DMS79 (cell line): ENCODE data around the gene LTV1.
"Not testable (repeated sequence)": the region's sequence is repeated elsewhere in the genome, so short reads cannot be mapped to it uniquely, and the experiment has no call there.

Experiments
- DNase-seq: peaks from one replicate; lab custom pipeline; 2025; lab: John Stamatoyannopoulos, UW

The LTV1 gene

GRCh38 chr6:143843677-143843999, 500 bp downstream of the LTV1 start:
- DNase-seq = no peak

DNA sequence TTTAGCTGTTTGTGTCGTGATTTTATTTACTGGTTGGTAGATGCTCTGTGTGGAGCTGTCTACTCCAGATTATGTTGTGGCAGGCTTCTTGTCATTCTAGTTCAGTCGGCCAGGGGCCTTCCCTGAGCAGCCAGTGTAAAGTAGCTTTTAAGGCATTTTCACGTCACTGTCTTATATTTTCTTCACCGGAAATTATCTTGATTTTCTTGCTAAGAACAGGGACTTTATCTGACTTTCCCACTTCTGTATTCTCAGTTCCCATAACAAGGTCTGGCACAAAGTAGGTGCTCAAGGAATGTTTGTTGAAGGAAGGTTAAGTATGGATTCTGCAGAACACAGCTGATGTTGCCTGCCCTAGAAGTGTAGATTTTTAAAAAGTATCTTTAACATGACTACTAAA, 868 bp downstream of the LTV1 start:
- DNase-seq = no peak

- no peak for DNase-seq
These were observed 1.9 kb downstream of the LTV1 start for GRCh38 chr6:143845033-143845432.

GRCh38 chr6:143851706-143852105, 8.6 kb downstream of the LTV1 start:
- DNase-seq = not testable (repeated sequence)

GRCh38 chr6:143855057-143855456, 11.9 kb downstream of the LTV1 start:
- not testable (repeated sequence) for DNase-seq

- not testable (repeated sequence) for DNase-seq
These were observed 13.6 kb downstream of the LTV1 start for GRCh38 chr6:143856762-143857161.

DNA sequence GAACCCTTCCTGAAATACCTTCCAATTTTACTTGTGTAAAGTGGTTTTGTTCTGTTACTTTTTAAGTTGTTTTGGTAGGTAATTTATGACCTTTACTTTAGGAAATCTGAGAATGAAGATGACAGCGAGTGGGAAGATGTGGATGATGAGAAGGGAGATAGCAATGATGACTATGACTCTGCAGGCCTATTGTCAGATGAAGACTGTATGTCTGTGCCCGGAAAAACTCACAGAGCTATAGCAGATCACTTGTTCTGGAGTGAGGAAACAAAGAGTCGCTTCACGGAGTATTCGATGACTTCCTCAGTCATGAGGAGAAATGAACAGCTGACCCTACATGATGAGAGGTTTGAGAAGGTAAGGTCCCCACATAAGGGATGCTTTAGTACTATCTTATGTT, 14.5 kb downstream of the LTV1 start:
- DNase-seq = no peak

DNA sequence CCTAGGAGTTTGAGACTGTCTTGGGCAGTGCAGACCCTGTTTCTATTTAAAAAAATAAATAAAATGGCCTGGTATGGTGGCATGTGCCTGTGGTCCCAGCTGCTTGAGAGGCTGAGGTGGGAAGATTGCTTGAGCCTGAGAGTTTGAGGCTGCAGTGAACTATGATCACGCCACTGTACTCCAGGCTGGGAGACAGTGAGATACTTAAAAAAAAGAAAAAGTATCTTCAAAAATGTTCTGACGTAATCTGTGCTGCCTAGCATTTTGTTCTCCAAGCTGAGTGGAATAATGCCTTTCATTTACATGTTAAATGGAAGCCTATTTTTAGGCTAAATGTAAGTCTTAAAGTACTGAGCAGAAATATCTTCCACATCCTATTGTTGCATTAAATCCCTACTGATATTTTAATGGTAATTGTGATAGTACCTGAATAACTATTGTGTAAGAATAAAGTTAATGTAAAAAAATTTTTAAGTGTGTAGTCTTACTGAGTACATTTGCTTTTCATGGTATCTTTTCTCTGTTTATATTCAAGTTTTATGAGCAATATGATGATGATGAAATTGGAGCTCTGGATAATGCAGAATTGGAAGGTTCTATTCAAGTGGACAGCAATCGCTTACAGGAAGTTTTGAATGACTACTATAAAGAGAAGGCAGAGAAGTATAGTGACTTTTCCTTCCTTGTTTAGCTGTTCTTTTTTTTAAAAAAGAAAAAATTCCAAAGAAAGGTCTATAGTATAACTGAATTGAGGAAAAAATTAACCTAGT, 16.9 kb downstream of the LTV1 start:
- DNase-seq = no peak

DNA sequence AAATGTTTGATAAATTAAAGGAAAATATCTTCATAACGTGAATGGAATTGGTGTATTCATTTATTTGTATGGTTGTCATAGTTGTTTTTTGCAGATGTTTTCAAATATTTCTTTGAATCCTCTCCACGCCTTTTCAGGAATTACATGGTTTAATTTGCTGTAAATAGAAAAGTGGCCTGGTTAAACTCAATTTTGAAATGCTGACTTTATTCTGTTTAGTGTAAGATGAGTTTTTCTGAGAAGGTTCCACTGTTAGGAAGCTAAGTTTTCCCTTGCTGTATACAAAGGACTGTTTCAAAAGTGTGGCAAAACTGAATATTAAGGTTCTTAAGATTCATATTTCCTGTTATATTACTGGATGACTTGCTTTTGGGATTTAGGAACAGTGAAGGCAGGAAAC, 20.6 kb downstream of the LTV1 start:
- DNase-seq = no peak

- no peak for DNase-seq
These were observed 21.1 kb downstream of the LTV1 start, which contains the start of gene ZC2HC1B for GRCh38 chr6:143864234-143864633. Gene ZC2HC1B, plus strand, starts transcription at chr6:143864474. Its CDS starts 66 bp downstream, at chr6:143864540.

DNA sequence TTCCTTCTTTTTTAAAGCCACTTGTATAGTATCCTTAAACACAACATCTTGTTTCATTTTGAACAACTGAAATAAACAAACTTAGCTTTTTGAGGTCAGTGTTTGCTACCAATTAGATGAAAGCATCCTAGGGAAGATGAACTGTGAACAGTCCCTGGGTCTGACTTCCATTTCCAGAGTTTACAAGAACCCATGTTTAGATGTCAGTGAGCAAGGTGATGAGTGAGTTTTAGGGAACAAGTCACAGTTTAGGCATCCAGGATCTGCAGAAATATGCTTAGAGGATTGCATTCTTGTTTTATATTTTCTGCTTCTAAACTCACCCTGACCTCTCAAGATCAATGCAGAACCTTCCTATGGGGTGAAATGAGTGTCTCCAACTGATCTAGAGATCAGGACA, 24.1 kb downstream of the LTV1 start:
- DNase-seq = no peak

GRCh38 chr6:143868808-143869207, 25.7 kb downstream of the LTV1 start:
- not testable (repeated sequence) for DNase-seq

DNA sequence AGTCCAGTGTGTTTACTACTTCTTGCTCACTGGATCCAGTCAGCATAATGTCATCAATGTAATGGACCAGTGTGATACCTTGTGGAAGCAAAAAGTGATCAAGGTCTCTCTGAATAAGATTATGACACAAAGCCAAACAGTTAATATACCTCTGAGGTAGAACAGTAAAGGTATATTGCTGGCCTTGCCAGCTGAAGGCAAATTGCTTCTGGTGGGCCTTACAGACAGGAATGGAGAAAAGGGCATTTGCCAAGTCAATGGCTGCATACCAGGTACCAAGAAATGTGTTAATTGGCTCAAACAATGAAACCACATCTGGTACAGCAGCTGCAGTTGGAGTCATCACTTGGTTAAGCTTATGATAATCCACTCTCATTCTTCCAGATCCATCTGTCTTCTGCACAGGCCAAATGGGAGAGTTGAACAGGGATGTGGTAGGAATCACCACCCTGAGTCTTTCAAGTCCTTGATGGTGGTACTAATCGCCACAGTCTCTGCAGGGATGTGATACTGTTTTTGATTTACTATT, 28.1 kb downstream of the LTV1 start:
- not testable (repeated sequence) for DNase-seq

GRCh38 chr6:143872201-143872600, 29.1 kb downstream of the LTV1 start:
- no peak for DNase-seq

- DNase-seq = not testable (repeated sequence)
These were observed 30.5 kb downstream of the LTV1 start for GRCh38 chr6:143873600-143873999.

GRCh38 chr6:143874503-143874902, 31.4 kb downstream of the LTV1 start:
- not testable (repeated sequence) for DNase-seq

- no peak for DNase-seq
These were observed 34.6 kb downstream of the LTV1 start for GRCh38 chr6:143877584-143878271.

DNA sequence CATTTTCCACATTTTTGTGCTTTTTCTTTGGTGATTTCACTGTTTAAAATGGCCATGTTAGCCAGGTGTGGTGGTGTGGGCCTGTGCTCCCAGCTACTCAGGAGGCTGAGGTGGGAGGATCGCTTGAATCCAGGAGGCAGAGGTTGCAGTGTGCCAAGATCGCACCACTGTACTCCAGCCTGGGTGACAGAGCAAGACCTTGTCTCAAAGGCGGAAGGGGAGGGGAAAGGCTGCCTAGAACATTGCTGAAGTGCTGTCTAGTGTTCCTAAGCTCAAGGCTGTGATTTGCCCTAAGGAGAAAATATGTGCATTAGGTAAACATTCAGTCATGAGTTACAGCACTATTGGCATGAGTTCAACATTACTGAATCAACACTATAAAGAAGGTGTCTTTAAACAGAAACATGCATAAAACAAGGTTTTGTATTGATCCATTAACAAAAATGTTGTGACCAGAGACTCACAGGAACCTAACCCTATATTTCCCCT, 35.2 kb downstream of the LTV1 start:
- DNase-seq = no peak

GRCh38 chr6:143880412-143880811, 37.3 kb downstream of the LTV1 start:
- no peak for DNase-seq

- DNase-seq = no peak
These were observed 39.3 kb downstream of the LTV1 start for GRCh38 chr6:143882401-143882930.

- DNase-seq = no peak
These were observed 41.2 kb downstream of the LTV1 start for GRCh38 chr6:143884216-143884900.

GRCh38 chr6:143885116-143885515, 42.0 kb downstream of the LTV1 start:
- no peak for DNase-seq
